Stimulated activated CD4-positive, alpha-beta T cell treated with anti-CD3 and anti-CD28 coated beads, Interleukin-4, amount 100 ng/mL, for 1 hour (primary cell): ENCODE results near the gene ARHGAP22.

Experiments used
- DNase-seq: peaks from one replicate; pipeline ENCODE4 v3.0.0-alpha.2; 2020

The ARHGAP22 gene

DNA sequence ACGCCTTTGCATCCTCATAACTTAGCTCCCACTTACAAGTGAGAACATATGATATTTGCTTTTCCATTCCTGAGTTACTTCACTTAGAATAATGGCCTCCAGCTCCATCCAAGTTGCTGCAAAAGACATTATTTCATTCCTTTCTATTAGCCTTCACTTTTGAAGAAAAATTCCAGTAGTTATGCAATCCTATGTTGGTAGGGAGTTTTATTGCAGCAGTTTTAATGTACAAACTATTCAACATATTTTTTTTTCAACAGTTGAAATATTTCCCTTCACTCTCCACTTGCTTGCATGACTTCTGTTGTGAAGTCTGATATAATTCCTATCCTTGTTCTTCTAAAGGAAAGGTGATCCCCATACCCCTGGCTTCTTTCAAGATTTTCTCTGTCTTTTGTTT is 27.3 kb upstream of the ARHGAP22 start:
- no peak for DNase-seq

DNA sequence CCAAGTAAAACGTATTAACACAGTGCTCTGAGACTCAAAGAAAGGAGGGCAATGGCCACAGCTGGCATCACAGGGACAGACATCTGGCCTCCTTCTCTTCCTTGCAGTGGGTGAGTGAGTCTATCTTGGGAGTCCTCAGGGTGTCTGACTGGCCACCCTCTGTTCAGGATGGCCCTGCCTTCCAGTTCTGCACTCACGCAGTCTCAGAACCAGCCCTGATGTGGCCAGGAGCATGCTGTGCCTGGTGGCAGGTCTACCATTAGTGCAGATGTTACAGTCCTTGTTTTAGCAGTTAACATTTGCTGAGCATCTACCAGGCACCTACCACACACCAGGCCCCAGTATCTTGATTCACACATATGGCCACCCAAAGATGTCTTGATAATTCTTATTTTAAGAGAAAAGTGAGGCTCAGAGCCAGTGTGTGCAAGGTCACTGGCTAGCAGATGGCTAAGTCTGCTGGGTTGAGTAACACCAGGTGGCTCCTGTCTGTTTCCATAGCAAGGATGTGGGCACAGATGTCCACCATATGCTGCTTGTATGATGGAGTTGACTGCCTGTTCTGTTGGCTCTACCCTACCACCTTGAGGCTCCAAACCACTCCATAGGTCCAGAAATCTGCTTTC is 23.2 kb upstream of the ARHGAP22 start:
- DNase-seq = no peak

DNA sequence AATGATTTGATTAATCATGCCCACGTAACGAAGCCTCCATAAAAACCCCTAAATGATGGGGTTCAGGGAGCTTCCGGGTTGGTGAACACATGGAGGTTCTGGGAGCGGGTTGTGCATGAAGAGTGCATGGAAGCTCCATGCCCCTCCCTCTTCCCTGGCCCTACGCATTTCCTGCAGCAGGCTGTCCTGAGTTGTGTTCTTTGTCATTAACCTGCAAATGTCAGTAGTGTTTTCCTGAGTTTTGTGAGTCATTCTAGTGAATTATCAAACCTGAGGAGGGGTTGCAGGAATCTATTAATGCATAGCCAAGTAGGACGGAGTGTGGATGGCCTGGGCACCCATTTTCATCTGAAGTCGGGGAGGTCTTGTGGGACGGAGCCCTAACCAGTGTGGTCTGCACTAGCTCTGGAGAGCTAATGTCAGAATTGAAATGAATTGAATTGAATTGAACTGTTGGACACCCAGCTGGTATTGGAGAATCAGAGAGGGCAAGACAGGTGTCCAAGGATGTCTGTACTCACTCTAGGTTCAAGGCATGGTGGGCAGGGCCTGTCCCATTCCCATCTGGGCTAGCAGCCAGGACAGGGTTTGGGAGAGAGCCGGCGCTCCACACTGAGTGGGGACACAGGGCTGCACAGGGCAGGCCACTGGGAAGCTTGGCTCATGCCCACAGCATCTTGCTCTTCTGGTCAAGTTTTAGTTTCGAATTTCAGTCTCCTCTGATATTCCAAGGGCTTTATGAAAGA is 22.3 kb upstream of the ARHGAP22 start:
- no peak for DNase-seq

DNA sequence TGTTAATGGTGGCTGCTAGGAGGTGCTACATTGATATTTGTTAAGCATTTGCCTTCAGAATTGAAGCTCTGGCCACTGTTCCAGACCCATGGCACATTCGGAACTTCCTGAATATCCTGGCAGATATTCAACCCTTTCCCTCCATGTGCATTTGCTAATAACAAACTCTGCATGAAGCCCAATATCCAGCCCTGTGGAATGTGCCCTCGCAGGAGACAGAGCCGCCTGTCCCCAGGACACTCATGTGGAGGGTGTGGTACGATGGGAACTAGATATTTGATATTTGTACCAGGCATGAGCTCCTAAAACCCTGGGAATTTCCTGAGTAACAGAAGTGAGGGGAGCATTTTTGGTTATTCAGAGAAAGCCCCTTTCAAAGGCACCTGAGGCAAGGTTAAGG is 21.6 kb upstream of the ARHGAP22 start:
- no peak for DNase-seq

DNA sequence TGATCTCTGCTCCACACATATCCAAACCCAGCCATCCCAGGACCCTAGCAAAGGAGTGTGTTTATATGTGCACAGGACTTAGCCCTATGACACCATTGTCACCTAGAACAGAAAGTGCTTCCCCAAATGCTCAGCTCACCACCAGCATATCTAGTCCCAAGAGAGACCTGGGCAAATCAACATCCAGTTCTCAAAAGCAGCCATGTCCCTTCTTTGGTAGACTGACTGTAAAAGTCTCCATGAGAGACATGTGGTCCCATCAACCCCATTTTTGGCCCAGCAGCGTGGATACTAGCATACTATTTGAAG is 20.9 kb upstream of the ARHGAP22 start:
- no peak for DNase-seq

DNA sequence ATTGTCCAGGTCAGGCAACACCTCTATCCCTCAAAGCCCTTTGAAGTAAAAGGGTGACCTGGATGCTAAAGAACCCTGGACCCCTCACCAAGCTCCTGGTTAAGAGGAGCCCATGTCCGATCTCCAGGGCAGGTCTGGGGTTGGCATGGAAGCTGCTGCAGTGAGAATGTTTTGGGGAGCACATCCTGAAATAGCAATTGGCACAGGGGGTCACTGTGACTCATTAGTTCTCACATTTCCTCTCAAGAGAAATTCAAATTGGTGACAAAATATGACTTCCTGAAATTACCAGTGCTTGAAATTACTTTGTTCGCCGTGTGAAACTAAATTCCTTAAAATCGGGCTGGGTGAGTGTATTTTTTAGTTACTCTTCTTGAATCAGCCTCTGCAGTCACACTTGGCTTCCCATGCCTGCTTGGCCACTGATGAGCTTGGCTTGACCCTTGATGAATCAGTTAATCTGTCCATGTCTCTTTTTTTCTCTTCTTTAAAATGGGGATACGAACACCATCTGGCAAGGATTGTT is 18.8 kb upstream of the ARHGAP22 start:
- no peak for DNase-seq

DNA sequence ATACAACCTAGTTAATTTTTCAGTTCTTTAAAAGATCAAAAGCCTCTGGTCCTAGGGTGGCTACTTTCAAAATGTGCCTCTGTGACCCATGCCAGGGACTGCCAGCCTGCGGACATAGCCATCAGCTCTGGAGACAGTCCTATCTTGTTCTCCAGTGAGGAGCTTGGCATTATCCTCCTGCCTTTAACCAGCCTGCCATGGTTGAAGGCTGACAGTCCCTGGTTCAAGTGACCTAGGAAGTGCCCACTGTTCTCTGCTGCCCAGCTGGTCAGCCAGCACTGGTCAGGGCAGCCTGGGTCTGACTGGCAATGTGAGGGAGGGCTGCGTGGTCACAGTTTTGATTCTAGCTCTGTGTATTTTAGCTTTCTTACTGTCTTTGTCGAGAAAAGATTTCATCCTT is 18.1 kb upstream of the ARHGAP22 start:
- no peak for DNase-seq

DNA sequence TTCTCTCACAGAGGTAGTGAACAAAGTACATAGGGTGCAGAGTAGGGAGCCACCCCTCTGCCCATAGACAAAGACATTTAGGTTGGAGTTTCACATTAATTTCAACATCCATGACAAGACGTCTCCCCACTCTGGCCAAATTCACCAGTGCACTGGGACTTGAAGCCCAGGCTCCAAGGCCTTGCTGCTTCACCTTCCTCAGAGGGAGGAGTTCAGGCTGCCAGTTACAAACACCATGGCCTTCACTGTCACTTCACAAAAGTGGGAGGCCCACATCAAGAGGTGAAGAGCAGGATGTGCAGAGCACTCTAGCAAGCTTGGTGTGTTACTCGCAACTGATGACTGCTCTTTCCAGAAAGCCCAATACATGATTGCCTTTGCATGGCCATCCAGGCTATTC is 15.8 kb upstream of the ARHGAP22 start:
- DNase-seq = no peak

DNA sequence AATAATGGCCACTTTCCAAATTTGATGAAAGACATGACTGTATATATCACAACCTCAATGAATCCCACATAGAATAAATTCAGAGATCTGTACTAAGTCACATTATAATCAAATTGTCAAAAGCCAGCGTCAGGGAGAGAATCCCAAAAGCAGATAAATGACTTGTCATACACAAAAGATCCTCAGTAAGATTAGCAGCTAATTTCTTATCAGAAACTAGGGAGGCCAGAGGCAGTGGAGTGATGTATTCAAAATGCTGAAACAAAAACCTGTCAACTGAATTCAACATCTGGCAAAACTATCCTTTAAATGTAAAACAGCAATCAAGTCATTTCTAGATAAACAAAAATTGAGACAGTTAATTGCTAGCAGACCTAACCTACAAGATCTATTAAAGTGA is 11.6 kb upstream of the ARHGAP22 start:
- no peak for DNase-seq

DNA sequence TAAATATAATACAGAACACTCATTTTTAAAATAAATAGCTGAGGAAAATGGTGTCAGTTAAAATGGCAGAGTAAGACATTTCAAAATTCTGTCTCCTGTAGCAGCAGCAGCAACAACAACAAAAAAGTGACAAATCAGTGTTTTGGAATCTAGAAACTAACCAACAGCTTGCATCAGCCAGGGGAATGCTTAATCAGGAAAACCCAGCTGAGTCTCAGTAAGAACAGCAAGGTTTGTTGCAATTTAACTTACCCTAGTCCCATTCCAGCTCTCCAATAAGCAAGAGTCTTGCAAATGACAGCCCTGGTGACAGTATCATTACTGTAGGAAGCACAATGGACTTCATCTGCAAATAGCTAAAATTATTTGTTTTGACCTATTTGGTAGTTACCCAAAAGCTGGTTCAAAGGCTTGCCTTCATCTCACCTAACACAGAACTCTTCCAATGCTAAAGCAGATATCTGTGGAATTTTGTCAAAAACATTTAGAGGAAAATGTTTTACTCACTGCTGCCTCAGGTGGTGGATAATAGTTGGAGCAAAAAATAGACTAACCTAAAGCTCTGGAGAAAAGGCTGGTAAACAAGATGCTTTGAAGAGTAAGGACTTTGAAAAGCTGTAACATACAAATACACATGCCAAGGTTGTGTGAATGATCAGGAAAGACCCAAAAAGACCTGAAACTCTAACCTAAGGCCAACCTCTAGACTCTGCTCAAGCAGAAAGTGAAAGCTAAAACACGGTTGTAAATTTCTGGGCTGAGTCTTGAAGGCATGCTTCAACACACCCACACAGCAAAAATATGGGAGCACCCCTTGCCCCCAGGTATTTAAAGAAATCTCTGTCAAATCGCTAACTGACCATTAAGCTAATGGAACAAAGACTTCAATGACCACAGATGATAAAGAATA is 9.9 kb upstream of the ARHGAP22 start:
- no peak for DNase-seq

DNA sequence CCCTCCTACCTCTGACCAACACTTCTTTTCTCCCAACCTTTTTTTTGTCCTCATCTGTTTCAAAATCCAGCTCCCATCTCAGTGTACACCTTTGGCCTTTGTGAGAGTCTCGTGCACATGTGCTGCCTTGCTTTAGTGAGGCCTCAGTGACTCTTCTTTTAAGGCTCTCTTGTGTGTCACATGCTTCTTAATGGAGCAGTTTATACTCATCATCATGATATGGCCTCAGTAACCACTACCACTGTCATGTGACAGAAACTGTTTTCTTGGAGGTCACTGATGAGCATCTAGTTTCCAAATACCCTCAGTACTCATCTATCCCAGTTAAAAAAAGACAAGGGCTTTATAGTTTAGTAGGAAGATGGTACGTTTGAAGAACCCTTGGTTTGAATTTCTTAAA is 8.1 kb upstream of the ARHGAP22 start:
- no peak for DNase-seq

DNA sequence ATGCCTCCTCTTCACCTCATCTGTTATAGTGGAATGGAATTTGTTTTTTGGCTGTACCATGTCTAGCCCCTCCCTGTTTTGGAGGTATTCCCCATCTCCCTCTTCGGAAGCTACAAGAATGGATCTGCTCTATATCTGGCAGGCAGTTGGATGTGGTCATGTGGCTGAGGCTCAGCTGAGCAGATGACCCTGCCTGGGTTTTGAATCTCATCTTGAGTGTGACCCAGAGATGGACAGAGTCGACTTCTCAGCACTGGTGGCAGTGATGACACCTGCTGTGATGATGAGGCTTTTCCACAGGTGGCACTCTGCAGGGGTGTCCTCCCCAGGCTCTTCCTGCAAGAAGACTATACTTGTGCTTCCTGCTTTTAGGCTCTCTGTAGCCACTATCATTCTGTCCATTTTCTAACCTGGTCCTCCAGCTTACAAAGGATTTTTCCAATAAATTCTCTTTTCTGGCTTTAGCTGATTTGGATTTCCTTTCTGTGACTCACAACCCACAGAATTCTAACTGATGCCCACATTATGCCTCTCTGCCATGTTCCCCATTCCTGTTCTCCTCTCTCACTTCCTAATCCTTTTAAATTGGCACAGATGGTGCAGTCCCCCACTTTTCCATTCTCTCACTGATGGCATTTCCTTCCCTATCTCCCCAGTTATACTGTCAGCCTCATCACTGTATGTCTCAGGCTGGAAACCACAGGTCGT is 7.5 kb upstream of the ARHGAP22 start:
- no peak for DNase-seq

DNA sequence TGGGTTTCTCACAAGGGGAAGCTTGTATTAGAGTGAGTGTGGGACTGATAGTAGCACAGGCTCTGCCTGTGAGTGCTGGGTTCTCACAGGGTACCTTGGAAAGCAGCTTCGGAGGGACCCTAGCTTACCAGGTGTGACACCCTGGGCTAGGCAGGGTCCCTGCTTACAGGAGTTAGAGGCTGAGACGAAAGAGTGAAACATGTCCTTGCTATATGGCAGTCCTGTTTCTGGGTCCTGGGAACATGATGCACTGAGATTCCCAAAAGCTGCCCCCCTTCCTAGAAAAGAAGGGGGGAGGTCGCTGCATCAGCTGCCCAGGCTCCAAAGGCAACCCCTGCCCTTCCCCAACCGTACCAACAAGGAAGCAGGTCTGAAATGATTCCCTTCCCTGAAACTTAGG is 6.3 kb upstream of the ARHGAP22 start:
- DNase-seq = no peak

DNA sequence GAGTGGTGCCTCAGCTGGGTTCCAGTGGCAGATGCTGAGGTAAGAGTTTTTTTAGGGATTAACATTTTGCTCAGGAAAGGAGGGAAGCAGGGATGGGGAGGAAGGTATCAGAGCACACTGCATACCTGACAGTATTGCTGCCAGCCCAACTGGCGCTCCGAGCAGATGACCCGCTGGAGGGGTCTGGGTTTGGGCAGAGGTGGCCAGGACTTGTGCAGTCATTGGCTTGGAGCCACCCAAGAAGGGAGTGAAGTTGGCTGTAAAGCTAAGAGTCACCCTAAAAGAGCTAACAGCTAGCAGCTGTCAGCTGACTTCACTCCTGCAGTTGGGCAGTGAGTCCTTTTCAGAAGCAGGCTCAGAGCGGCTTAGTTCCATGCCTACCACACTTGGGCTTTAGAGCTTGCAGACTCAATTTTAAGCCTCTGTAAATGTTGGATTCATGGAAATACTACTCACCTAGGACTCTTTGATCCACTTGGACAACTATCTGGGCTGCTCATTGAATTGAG is 5.8 kb upstream of the ARHGAP22 start:
- DNase-seq = no peak

DNA sequence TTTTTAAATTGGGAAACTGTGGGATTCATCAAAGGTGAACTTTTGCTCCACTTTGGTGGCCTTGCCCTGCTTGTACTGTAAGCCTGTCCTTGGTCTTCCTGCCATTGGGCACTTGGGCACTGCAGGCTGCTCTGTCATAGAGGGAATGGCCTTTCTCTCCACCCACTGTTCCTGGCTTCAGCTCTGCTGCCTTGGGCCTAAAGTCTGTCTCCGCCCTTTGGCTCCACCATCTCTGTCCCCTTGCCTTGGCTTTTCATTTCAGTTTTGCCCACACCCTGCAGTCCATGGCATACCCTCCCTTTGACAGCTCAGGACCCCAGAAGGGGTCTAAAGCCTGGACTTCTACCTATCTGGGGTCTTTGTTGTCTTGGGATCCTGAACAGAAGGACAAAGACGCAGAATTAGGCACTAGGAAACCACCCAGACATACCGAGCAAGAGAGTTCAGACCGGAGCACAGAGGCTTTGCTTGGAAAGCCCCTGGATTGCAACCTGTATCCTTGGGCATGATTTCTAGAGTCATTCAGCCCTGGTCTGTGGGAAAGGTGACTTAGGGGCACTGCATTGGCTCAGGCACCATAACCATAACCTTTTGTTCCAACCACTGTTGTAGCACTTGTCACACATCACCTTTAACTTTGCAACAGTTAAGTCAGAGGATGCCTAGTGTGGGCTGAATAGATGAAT is 5.2 kb upstream of the ARHGAP22 start:
- DNase-seq = no peak

DNA sequence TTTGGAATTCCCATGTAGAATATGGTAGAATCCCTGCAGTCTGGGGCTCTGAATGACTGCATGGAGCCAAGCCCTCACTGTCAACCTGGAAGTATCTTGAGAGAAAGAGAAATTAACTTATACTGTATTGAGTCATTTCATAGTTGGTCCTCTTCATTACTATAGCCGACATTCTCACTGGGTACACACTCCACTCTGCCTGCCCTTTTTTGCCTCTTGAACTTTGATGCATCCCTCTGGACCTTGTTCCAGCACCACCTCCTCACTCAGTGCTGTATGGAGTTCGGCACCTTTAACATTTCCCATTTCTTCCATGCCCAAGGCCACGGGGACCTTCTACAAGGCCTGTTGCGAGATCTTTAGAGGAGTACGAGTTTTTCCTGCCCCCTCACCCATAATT is 4.6 kb upstream of the ARHGAP22 start:
- DNase-seq = no peak

DNA sequence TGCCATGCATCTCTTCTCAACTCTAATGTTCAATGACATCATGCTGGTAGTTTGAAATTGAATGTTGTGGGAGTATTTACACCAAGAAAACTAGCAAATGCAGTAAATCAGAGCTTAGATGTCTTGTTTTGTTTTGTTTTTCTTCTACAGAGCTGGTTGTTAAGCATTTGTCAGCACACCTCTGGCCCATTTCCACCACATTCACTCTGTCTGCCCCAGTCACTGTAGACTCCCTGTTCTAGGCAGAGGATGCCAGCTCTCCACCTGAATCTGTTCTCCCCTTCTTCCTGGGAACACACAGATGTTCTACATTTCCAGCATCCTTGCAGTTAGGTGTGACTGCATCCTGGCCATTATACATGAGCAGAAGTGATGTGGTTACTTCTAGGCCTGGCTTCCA is 4.1 kb upstream of the ARHGAP22 start:
- no peak for DNase-seq

DNA sequence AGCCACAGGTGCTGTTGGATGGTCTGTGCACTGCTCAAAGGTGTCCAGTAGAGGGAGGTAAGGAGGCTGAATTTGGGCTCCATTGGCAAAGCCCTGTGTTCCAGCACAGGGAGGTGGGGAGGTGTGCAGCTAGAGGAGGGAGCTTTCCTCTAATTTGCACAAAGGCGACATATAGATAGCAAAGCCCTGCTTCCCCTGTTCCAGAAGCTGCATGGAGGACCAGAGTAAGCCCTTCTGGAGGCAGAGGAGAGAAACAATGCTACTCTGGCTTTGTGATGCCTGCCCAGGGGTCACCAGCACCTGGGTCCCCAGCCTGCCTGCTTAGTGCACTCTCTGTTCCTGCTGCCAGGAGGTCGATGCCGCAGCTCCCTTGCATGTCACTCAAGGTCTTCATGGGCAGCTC is 3.4 kb upstream of the ARHGAP22 start:
- DNase-seq = peak; percentile 9

DNA sequence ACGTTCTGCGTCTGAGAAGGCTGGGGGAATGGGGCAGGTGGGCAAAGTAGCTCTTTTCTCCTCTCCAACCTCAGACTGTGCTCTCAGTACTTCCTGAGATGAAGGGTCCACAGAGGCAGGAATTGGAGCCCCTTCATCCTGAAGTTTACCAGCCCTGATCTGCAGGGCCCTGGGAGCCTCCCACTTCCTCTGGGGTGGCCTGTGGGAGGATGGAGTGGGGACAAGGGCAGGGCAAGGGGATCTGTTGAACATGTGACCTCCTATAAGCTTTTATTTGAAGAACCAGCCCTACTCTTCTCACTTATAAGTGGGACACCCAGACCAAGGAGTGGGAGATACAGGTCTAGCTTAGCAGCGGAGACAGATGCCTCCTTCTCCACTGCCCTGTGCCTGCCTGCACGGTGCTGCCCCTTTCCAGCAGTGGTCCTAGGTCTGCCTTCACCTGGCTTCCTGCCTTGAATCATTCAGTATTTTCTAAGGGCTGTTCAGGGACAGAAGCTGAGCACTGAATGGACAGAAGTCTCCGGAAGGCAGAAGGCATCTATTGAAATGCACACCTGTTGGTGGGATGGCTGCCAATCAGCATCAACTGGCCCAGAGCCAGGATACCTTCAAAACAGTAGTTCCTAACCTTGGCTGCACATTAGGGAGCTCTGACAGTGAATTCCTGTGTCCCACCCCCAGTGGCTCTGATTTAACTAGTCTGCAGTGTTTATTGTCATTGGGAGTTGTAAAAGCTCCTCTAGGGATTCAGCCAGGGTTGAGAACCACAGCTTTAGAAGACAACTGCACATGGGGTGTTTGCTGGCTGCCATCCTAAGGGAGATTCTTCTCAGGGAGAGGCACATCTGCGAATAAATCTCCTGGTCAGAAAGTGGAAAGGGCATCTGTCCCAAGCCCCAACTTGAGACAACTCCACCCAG is 2.7 kb upstream of the ARHGAP22 start:
- DNase-seq = no peak

DNA sequence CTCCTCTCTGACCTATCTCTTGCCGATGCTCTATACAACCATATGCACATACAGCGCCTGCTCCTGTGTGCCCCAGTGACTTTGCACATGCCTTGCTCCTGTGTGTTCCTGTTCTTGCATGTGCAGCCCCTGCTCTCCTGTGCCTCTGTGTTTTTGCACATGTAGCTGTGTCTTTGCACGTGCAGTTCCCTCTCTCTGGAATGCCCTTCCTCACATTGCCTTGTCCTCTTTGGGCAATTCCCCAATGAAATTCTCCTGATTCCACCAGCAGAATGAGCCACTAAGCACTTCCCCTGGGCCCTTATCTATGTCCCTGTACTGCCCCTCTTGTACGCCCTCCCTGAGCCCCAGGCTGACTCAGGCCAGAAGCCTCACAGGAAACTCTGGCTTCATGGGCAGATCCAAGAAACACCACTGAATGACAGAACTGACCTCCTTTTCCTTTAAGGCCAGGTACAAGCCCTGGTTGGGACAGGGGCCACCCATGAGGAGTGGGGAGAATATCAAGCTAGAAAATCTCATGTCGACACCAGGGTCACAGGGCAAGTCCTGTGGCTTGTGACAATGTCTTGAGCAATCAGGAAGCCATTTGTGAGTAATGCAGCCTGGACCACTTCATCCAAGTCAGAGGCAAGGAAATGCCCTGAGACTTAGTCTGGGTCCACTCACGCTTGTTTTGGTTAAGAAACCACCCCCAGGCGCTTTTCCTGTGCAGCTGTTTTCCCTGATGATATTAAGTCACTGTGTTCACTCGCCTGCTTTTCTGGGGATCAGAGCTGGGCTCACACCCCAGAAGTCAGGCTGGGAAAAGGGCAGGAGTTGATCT is 1.9 kb upstream of the ARHGAP22 start:
- no peak for DNase-seq
